ENCODE measurements around the gene EREG.

DNA sequence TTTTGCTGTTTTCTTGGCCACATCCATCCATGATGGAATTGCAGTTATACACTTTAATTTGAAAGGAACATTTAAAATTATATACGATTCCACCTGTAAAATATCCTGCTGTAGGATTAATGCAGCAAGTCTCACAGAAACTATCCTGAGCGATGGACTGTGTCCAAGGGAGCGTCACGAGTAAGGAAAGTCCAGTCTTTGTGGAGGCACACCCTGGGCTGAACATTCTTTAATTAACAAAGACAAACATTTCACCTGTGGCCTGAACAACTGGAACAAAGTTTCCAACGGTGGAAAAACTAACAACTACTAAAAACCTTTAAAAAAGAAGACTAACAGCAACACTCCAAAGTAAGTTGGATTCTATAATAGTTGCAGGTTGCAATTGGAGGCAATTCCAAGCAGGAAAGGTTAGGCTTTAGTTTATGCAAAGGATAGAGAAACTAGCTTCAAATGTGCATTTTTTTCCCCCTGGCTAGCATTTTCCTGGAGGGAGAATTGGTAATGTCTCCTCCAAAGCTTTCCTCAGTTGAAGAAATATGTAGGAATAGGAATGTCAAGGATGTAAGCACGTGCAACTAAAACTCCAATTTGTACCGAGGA, 11.0 kb downstream of the EREG start:
- TF ChIP-seq CTCF (IDR thresholded peaks at IDR 0.05; ENCODE audit: low read depth, low read length) = no peak
- TF ChIP-seq EZH2phosphoT487 (IDR thresholded peaks at IDR 0.05; ENCODE audit: low read depth) = no peak
